ENCODE data around the gene KRTAP10-8.

DNA sequence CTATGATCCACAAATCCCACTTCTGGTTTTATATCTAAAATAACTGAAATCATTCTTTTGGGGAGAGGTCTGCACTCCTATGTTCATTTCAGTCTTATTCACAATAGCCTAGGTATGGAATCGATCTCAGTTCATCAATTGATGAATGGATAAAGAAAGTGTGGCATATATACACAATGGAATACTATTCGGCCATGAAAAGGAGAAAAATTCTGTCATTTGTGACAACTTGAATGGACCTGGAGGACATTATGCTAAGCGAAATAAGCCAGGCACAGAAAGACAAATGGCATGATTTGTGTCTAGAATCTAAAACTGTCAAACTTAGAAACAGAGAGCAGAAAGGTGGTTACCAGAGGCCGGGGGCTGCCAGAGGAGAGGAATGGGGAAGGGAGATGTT, 5.4 kb upstream of the KRTAP10-8 start:
- TF ChIP-seq, protein P1, sequence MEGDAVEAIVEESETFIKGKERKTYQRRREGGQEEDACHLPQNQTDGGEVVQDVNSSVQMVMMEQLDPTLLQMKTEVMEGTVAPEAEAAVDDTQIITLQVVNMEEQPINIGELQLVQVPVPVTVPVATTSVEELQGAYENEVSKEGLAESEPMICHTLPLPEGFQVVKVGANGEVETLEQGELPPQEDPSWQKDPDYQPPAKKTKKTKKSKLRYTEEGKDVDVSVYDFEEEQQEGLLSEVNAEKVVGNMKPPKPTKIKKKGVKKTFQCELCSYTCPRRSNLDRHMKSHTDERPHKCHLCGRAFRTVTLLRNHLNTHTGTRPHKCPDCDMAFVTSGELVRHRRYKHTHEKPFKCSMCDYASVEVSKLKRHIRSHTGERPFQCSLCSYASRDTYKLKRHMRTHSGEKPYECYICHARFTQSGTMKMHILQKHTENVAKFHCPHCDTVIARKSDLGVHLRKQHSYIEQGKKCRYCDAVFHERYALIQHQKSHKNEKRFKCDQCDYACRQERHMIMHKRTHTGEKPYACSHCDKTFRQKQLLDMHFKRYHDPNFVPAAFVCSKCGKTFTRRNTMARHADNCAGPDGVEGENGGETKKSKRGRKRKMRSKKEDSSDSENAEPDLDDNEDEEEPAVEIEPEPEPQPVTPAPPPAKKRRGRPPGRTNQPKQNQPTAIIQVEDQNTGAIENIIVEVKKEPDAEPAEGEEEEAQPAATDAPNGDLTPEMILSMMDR (conservative IDR thresholded peaks at IDR 0.05; ENCODE audit: low read depth, low read length), result no peak
- TF ChIP-seq, protein P2, sequence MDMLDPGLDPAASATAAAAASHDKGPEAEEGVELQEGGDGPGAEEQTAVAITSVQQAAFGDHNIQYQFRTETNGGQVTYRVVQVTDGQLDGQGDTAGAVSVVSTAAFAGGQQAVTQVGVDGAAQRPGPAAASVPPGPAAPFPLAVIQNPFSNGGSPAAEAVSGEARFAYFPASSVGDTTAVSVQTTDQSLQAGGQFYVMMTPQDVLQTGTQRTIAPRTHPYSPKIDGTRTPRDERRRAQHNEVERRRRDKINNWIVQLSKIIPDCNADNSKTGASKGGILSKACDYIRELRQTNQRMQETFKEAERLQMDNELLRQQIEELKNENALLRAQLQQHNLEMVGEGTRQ (IDR thresholded peaks at IDR 0.05; ENCODE audit: low read depth, low read length), result no peak
- TF ChIP-seq BHLHE40 (IDR thresholded peaks at IDR 0.05; ENCODE audit: low read depth, low read length), result no peak
- TF ChIP-seq CHD1 (IDR thresholded peaks at IDR 0.05; ENCODE audit: low read depth, low read length), result no peak
- TF ChIP-seq RAD21 (IDR thresholded peaks at IDR 0.05; ENCODE audit: low read length), result no peak

All from IMR-90 (cell line).